GM18951 (cell line): ENCODE data around the gene AKAP7.
A peak's percentile ranks its signal among the peaks of the same experiment; 100 is the strongest.
"Not testable (repeated sequence)": the region's sequence is repeated elsewhere in the genome, so short reads cannot be mapped to it uniquely, and the experiment has no call there.

Experiments
- POLR2A ChIP-seq: IDR thresholded peaks from 4 replicates; pipeline ENCODE4 v1.6.1; 2011; ENCODE audit warnings: mild to moderate bottlenecking; ENCODE audit not compliant: insufficient read length, insufficient read depth; ENCODE audit errors: extremely low read depth
- in situ Hi-C: fragments of 300-500 bp; cut with MboI; formaldehyde crosslinking; loops from one replicate; pipeline ENCODE4 v1.12.0; 2022; ENCODE audit warnings: low sequenced_read_pairs, mixed read lengths, inconsistent platforms; ENCODE audit not compliant: unreplicated experiment

The AKAP7 gene

DNA sequence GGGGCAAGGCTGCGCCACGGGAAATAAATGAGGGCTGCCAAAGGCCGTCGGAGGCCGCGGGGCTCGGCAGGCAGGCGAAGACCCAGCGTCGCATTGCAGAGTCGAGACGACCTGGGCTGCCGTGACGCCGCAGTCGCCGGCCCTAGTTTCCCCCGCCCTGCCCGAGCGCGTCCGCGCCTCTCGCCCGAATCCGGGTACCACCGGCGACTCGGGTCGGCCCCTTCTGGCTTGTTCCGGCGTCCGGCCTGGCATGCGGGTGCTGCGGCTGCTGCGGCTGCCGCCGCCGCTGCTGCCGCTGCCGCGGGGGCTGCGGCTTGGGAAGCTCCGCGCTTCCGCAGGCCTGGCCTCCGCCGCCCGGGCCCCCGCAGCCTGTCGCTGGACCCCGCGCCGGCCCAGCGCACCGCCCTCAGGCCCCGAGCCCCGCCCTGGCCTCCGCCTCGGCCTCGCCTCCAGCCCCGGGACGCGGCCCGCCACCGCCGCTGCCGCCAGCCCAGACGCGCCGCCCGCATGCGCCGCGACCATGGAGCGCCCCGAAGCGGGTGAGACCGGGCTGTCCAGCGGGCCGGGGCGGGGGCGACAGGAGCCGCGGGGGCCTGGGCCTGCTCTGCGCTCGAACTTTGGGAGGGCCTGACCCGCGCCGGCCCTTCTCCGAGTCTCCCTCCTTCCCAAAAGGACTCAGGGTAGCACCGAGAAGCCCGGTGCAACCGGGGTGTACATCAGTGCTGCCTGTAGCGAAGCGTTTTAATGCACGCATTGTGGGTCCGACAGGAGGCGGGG, at the start of gene AKAP7:
TSS of gene AKAP7 (plus strand) at position 224 of the 777 bp plus-strand sequence. CDS start at position 521, 297 bp downstream.
- in situ Hi-C loops: no loop called here
- peak; percentile 34 for TF ChIP-seq POLR2A

GRCh38 chr6:131090339-131090738, 44.9 kb upstream of the AKAP7 start:
- in situ Hi-C loops: not testable (repeated sequence)

DNA sequence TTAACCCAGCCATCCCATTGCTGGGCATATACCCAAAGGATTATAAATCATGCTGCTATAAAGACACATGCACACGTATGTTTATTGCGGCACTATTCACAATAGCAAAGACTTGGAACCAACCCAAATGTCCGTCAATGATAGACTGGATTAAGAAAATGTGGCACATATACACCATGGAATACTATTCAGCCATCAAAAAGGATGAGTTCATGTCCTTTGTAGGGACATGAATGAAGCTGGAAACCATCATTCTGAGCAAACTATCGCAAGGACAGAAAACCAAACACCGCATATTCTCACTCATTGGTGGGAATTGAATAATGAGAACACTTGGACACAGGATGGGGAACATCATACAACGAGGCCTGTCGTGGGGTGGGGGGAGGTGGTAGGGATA, 43.3 kb upstream of the AKAP7 start:
- in situ Hi-C loops: not testable (repeated sequence)

- in situ Hi-C loops: no loop called here
- no peak for TF ChIP-seq POLR2A
These were observed 41.9 kb upstream of the AKAP7 start for GRCh38 chr6:131093334-131093733.

GRCh38 chr6:131096786-131097185, 38.5 kb upstream of the AKAP7 start:
- TF ChIP-seq POLR2A: no peak
- in situ Hi-C loops: no loop called here

- in situ Hi-C loops: no loop called here
- no peak for TF ChIP-seq POLR2A
These were observed 33.2 kb upstream of the AKAP7 start for GRCh38 chr6:131101911-131102680.

DNA sequence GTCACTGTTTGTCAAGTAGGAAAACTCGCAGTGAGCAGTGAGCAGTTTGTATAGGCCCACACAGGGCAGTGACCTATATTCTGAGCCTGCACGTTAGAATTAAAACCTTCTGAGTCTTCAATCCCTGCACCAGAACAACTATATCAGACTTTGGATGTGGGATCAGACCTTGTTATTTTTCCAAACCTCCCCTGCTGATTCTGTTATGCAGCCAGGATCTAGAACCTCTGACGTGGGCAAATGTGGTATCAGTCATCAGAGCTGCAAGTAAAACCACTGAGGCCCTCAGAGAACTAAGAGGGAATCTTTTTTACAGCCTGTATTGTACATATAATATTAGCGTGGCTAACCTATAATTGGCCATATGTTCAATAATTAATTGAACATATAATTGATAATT, 32.0 kb upstream of the AKAP7 start:
- in situ Hi-C loops: no loop called here
- TF ChIP-seq POLR2A: no peak

- no peak for TF ChIP-seq POLR2A
- in situ Hi-C loops: no loop called here
These were observed 31.4 kb upstream of the AKAP7 start for GRCh38 chr6:131103901-131104300.

GRCh38 chr6:131107151-131107550, 28.1 kb upstream of the AKAP7 start:
- in situ Hi-C loops: no loop called here
- TF ChIP-seq POLR2A: no peak

DNA sequence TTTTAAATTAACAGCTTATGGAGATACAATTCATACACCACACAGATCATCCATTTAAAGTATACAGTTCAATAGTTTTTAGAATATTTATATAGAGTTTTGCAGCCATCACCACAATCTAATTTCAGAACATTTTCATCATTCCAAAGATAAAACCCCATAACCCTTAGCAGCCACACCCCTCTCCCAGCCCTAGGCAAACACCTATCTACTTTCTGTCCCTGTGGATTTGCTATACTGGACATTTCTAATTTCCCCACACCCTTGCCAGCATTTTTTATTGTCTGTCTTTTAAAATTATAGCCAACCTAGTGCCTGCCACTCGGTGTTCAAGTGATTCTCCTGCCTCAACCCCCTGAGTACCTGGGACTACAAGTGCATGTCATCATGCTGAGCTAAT, 23.0 kb upstream of the AKAP7 start:
- in situ Hi-C loops: no loop called here
- no peak for TF ChIP-seq POLR2A

GRCh38 chr6:131115651-131116050, 19.6 kb upstream of the AKAP7 start:
- no peak for TF ChIP-seq POLR2A
- in situ Hi-C loops: loop anchor here (5.0 kb wide), 1 partner anchor 233 kb away; no protein-coding TSS in a partner anchor

GRCh38 chr6:131116321-131116720, 18.9 kb upstream of the AKAP7 start:
- in situ Hi-C loops: loop anchor here (5.0 kb wide), 1 partner anchor 234 kb away; no protein-coding TSS in a partner anchor
- no peak for TF ChIP-seq POLR2A

- in situ Hi-C loops: loop anchor here (5.0 kb wide), 1 partner anchor 235 kb away; no protein-coding TSS in a partner anchor
- TF ChIP-seq POLR2A: no peak
These were observed 18.4 kb upstream of the AKAP7 start for GRCh38 chr6:131116755-131117360.
